Type B pancreatic cell (in vitro differentiated cells): Measurements from ENCODE around the gene ZNF556. TPM values are rescaled to one million over a fixed set of nuclear protein-coding genes. Genes with fewer than 3 reads are reported as not detected.

ENCODE experiments used
- DNase-seq: peaks from one replicate; pipeline ENCODE4 v3.0.0; 2021; ENCODE audit warnings: mixed read lengths; ENCODE audit not compliant: unreplicated experiment; ENCODE audit errors: extremely low spot score
- H3K27ac Mint-ChIP-seq: 2 replicates; pipeline ENCODE4 v1.8.0; 2021; ENCODE audit warnings: mild to moderate bottlenecking, mixed read lengths
- H3K27me3 Mint-ChIP-seq: 2 replicates; pipeline ENCODE4 v1.8.0; 2021; ENCODE audit warnings: mixed read lengths
- H3K36me3 Mint-ChIP-seq: 2 replicates; pipeline ENCODE4 v1.8.0; 2021; ENCODE audit warnings: mixed read lengths
- H3K4me1 Mint-ChIP-seq: one replicate; pipeline ENCODE4 v1.8.0; 2021; ENCODE audit warnings: mixed read lengths; ENCODE audit not compliant: unreplicated experiment
- H3K4me3 Mint-ChIP-seq: 2 replicates; pipeline ENCODE4 v1.8.0; 2021; ENCODE audit warnings: mild to moderate bottlenecking, mixed read lengths
- H3K9me3 Mint-ChIP-seq: 2 replicates; pipeline ENCODE4 v1.8.0; 2021; ENCODE audit warnings: mixed read lengths
- total RNA-seq: library from RNA; stranded (reverse); gene quantifications from 2 replicates; pipeline ENCODE4 v1.2.1, GENCODE V29; 2021; ENCODE audit warnings: low replicate concordance
- TF ChIP-seq, protein P1 (sequence below): fragments of 200-600 bp; sonication (generic); conservative IDR thresholded peaks from 2 replicates; pipeline ENCODE4 v1.5.0; 2021; ENCODE audit warnings: antibody characterized with exemption, mild to moderate bottlenecking

Gene ZNF556
- total RNA-seq, 1 donor from 2014 or later: not detected

DNA sequence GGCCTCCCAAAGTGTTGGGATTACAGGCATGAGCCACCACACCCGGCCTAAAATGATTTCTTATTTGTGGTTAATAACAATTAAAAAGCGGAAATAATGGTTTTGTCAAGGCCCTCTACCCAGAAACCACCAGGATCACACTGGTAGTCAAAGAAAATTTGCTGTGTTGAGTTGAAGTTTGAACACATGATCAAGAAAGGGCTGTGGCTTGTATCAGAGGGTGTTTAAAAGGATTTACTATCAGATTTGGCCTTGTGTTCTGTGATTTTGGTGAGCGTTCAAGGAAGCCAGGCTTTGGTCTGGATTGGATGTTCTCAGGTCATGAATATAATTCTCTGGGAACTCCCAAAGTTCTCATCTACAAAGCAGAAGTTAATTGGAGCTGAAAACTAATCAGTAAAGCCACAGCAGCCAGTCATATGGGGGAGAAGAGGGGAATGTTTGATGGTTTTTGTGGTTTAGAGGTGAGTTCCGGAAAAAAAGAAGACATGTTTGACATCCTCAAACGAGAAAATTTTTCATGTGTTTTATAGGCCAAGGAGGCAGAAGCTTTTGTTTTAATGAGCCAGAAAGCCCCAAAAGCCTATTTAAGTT, 10.6 kb upstream of the ZNF556 start:
- Mint-ChIP-seq H3K27me3 (no peaks in the 10 kb centered on the region), H3K27ac (no peak overlapping the region), H3K9me3 (peaks cover 11% of the 10 kb centered on the region), H3K4me1 (no peaks in the 10 kb centered on the region), H3K36me3 (peaks cover 40% of the 10 kb centered on the region), H3K4me3 (no peak overlapping the region)
- TF ChIP-seq, protein P1, sequence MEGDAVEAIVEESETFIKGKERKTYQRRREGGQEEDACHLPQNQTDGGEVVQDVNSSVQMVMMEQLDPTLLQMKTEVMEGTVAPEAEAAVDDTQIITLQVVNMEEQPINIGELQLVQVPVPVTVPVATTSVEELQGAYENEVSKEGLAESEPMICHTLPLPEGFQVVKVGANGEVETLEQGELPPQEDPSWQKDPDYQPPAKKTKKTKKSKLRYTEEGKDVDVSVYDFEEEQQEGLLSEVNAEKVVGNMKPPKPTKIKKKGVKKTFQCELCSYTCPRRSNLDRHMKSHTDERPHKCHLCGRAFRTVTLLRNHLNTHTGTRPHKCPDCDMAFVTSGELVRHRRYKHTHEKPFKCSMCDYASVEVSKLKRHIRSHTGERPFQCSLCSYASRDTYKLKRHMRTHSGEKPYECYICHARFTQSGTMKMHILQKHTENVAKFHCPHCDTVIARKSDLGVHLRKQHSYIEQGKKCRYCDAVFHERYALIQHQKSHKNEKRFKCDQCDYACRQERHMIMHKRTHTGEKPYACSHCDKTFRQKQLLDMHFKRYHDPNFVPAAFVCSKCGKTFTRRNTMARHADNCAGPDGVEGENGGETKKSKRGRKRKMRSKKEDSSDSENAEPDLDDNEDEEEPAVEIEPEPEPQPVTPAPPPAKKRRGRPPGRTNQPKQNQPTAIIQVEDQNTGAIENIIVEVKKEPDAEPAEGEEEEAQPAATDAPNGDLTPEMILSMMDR: no peak
- DNase-seq: no peak

DNA sequence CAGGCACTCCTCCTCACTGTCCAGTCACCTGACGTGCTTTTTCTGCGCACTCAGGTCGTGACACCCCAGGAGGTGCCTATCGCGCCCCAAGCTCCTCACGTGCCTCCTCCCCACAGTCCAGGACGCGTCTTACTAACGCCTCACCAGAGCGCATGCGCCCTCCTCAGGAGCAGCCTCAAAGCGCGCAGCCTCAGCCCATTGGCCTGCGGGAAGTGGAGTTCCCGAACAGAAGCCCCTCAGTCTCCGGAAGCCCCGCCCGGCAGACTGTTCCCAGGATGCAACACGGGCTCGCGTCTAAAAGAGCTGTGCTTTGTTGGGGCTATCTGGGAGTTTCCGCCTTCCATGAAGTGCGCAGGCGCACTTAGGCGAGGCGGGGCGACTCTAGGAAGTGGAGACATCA, 8.3 kb upstream of the ZNF556 start:
- Mint-ChIP-seq H3K27me3 (no peaks in the 10 kb centered on the region), H3K27ac (no peak overlapping the region), H3K9me3 (peaks cover 7% of the 10 kb centered on the region), H3K4me1 (no peaks in the 10 kb centered on the region), H3K36me3 (peaks cover 17% of the 10 kb centered on the region), H3K4me3 (no peak overlapping the region)
- TF ChIP-seq, protein P1: no peak
- DNase-seq: no peak

DNA sequence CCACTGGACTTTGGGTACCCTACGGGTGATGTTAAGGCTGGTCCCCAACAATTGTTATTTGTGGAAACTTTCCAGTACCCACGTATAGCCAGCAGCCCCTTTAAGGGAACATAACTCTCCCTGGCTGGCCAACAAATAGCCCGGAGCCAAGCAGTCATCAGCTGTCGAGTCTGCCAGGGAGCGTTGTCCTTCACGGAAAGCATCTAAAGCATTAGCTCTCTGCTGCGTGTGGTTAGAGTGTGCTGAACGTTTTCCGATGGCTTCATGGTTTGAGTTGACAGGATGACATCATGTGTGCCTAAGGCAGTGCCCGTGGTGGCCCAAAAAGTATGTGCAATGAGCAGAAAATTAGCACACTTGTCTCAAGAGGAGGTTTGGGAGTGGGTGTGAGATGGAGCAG, 3.3 kb upstream of the ZNF556 start:
- TF ChIP-seq, protein P1: no peak
- Mint-ChIP-seq H3K27ac (no peak overlapping the region), H3K4me1 (peaks cover 5% of the 10 kb centered on the region), H3K4me3 (no peak overlapping the region), H3K9me3 (peaks cover 5% of the 10 kb centered on the region), H3K36me3 (no peaks in the 10 kb centered on the region), H3K27me3 (no peaks in the 10 kb centered on the region)
- no peak for DNase-seq

DNA sequence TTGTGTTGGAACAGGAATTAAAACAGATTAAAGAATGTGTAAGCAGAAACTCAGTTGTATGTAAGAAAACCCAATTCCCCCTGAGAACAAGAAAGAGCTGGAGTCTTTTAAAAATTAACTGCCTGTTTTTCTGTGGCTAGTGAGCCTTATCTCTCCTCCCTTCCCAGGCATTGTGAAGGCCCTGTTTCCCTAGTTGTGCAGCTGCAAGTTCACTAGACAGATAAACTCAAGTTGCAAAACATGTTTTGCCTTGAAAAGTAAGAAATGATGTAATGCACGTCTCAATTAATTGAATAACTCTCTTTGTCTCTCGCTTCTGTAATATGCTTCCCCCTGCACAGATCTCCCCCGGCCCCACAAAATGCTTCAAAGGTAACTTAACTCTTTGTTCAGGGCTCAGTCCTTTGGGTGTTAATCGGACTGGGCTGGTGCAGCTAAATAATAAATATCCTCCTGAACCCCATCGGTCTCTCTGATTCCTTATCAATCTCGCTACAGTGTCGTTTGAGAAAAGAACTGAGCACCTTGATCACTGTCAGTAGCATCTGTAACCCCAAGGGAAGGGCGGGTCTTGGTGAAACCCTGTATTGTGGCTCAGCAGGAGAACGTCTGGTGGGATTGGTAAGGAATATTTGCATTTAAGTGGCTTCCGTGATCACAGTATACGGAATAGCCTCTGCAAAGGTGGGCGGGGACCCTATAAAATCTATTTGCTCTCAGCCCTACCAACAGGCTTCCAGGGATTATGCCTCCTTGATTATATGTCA, 1.6 kb upstream of the ZNF556 start:
- H3K27me3 Mint-ChIP-seq: no peaks in the 10 kb centered on the region
- no peaks in the 10 kb centered on the region for H3K36me3 Mint-ChIP-seq
- H3K4me1 Mint-ChIP-seq: peaks cover 5% of the 10 kb centered on the region
- TF ChIP-seq, protein P1: no peak
- H3K4me3 Mint-ChIP-seq: peak overlapping the region; percentile 8
- DNase-seq: no peak
- H3K27ac Mint-ChIP-seq: peak overlapping the region; percentile 7
- peaks cover 5% of the 10 kb centered on the region for H3K9me3 Mint-ChIP-seq

DNA sequence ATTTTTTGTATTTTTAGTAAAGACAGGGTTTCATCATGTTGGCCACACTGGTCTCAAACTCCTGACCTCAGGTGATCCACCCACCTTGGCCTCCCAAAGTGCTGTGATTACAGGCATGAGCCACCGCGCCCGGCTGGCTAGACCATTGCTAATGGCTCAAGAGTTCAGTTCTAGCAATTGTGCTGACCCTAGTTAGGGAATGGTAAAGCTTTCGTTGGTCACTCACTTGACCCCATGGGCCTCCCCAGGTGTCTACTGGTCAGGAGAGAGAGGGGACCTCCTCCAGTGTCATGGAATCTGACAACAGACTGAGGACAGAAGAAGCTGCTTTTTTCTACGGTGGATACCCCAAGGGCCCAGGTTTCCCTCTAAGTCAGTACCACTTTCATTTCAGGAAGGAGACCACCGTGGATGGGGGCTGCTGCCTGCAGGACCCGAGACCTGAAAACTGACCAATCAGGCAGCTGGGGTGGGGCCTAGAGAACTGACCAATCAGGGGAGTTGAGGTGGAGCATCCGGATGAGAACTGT, 575 bp upstream of the ZNF556 start:
- no peak overlapping the region for H3K4me3 Mint-ChIP-seq
- no peak for DNase-seq
- TF ChIP-seq, protein P1: no peak
- H3K9me3 Mint-ChIP-seq: peaks cover 12% of the 10 kb centered on the region
- no peaks in the 10 kb centered on the region for H3K27me3 Mint-ChIP-seq
- peaks cover 5% of the 10 kb centered on the region for H3K4me1 Mint-ChIP-seq
- H3K36me3 Mint-ChIP-seq: no peaks in the 10 kb centered on the region
- H3K27ac Mint-ChIP-seq: no peak overlapping the region
